ENCODE data around the gene VSIG10.

The VSIG10 gene

DNA sequence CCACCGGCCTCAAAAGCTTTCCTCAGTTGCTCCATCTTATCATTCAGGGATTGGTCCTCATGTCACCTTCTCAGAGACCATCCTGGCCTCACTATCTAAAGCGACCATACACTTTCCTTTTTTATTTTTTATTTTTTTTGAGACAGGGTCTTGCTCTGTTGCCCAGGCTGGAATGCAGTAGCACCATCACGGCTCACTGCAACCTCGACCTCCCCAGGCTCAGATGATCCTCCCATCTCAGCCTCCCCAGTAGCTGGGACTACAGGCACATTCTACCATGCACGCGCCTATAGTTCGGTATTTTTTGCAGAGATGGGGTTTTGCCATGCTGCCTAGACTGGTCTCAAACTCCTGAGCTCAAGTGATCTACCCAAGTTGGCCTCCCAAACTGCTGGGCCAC, 45.6 kb downstream of the VSIG10 start:
- DNase-seq: no peak
- Histone ChIP-seq H3K9me3 (ENCODE audit: control extremely low read depth in 1 of 5, control insufficient read depth in 4 of 5, insufficient read depth in 2 of 5, low read depth in 1 of 5, low read length in 4 of 5) (no peaks in the 10 kb centered on the region), H3K27me3 (replicated peaks in 2 of 5; ENCODE audit: control insufficient read depth in 4 of 5, insufficient read depth in 5 of 5, low read length in 4 of 5) (no peaks in the 10 kb centered on the region), H3K36me3 (ENCODE audit: control insufficient read depth in 4 of 4, insufficient read depth in 4 of 4, low read length in 3 of 4) (no peaks in the 10 kb centered on the region), H3K27ac (ENCODE audit: insufficient read depth in 1 of 2, low read depth in 1 of 2, low read length in 2 of 2, poor library complexity in 1 of 2, severe bottlenecking in 2 of 2) (no peak overlapping the region), H3K4me1 (ENCODE audit: control extremely low read depth in 1 of 4, control insufficient read depth in 4 of 4, insufficient read depth in 4 of 4, low read length in 3 of 4) (peaks cover 0 to 27% (median 19%) of the 10 kb centered on the region in 4 experiments), H3K4me3 (ENCODE audit: control insufficient read depth in 1 of 7, extremely low read depth in 1 of 7, insufficient read depth in 4 of 7, low read depth in 2 of 7, low read length in 6 of 7) (no peak overlapping the region)
- WGBS (ENCODE audit: insufficient coverage): 97% methylated on average over 7 of the region's 7 CpGs
- ChIA-PET CTCF (interaction anchor here (1.0 kb wide), 1 partner anchor 14 kb away, joined by 3 read pairs; no protein-coding TSS in a partner anchor), POLR2A (no interaction called here)

GRCh38 chr12:118055865-118056773, 47.7 kb downstream of the VSIG10 start:
- 97% methylated on average over 11 of the region's 13 CpGs for WGBS (ENCODE audit: insufficient coverage)
- H3K27ac ChIP-seq (ENCODE audit: insufficient read depth in 1 of 2, low read depth in 1 of 2, low read length in 2 of 2, poor library complexity in 1 of 2, severe bottlenecking in 2 of 2): no peak overlapping the region
- H3K4me3 ChIP-seq (ENCODE audit: control insufficient read depth in 1 of 7, extremely low read depth in 1 of 7, insufficient read depth in 4 of 7, low read depth in 2 of 7, low read length in 6 of 7): no peak overlapping the region
- no peaks in the 10 kb centered on the region for H3K9me3 ChIP-seq (ENCODE audit: control extremely low read depth in 1 of 5, control insufficient read depth in 4 of 5, insufficient read depth in 2 of 5, low read depth in 1 of 5, low read length in 4 of 5)
- no peak for DNase-seq
- peaks cover 0 to 16% (median 5%) of the 10 kb centered on the region in 4 experiments for H3K36me3 ChIP-seq (ENCODE audit: control insufficient read depth in 4 of 4, insufficient read depth in 4 of 4, low read length in 3 of 4)
- H3K27me3 ChIP-seq (replicated peaks in 2 of 5; ENCODE audit: control insufficient read depth in 4 of 5, insufficient read depth in 5 of 5, low read length in 4 of 5): no peaks in the 10 kb centered on the region
- CTCF ChIA-PET: interaction anchor here (1.0 to 3.1 kb wide), 4 partner anchors 9 to 37 kb away, joined by 3 to 24 read pairs (median 4); no protein-coding TSS in a partner anchor
- POLR2A ChIA-PET: interaction anchor here (0.6 kb wide), 1 partner anchor 1607 kb away, joined by 3 read pairs; no protein-coding TSS in a partner anchor
- H3K4me1 ChIP-seq (ENCODE audit: control extremely low read depth in 1 of 4, control insufficient read depth in 4 of 4, insufficient read depth in 4 of 4, low read length in 3 of 4): peaks cover 0 to 14% (median 11%) of the 10 kb centered on the region in 4 experiments

- Histone ChIP-seq H3K4me3 (ENCODE audit: control insufficient read depth in 1 of 7, extremely low read depth in 1 of 7, insufficient read depth in 4 of 7, low read depth in 2 of 7, low read length in 6 of 7) (no peak overlapping the region), H3K27me3 (replicated peaks in 2 of 5; ENCODE audit: control insufficient read depth in 4 of 5, insufficient read depth in 5 of 5, low read length in 4 of 5) (no peaks in the 10 kb centered on the region), H3K4me1 (ENCODE audit: control extremely low read depth in 1 of 4, control insufficient read depth in 4 of 4, insufficient read depth in 4 of 4, low read length in 3 of 4) (peaks cover 0 to 11% (median 7%) of the 10 kb centered on the region in 4 experiments), H3K36me3 (ENCODE audit: control insufficient read depth in 4 of 4, insufficient read depth in 4 of 4, low read length in 3 of 4) (peaks cover 0 to 16% (median 8%) of the 10 kb centered on the region in 4 experiments), H3K27ac (ENCODE audit: insufficient read depth in 1 of 2, low read depth in 1 of 2, low read length in 2 of 2, poor library complexity in 1 of 2, severe bottlenecking in 2 of 2) (no peak overlapping the region), H3K9me3 (ENCODE audit: control extremely low read depth in 1 of 5, control insufficient read depth in 4 of 5, insufficient read depth in 2 of 5, low read depth in 1 of 5, low read length in 4 of 5) (no peaks in the 10 kb centered on the region)
- 78% methylated on average over 1 of the region's 2 CpGs for WGBS (ENCODE audit: insufficient coverage)
- CTCF ChIA-PET: interaction anchor here (0.7 to 3.1 kb wide), 5 partner anchors 10 to 177 kb away, joined by 3 to 24 read pairs (median 3); no protein-coding TSS in a partner anchor
- POLR2A ChIA-PET: no interaction called here
- DNase-seq: peak; percentile 85 to 90 (median 89)
Observed at GRCh38 chr12:118055144-118055557, 48.7 kb downstream of the VSIG10 start.

DNA sequence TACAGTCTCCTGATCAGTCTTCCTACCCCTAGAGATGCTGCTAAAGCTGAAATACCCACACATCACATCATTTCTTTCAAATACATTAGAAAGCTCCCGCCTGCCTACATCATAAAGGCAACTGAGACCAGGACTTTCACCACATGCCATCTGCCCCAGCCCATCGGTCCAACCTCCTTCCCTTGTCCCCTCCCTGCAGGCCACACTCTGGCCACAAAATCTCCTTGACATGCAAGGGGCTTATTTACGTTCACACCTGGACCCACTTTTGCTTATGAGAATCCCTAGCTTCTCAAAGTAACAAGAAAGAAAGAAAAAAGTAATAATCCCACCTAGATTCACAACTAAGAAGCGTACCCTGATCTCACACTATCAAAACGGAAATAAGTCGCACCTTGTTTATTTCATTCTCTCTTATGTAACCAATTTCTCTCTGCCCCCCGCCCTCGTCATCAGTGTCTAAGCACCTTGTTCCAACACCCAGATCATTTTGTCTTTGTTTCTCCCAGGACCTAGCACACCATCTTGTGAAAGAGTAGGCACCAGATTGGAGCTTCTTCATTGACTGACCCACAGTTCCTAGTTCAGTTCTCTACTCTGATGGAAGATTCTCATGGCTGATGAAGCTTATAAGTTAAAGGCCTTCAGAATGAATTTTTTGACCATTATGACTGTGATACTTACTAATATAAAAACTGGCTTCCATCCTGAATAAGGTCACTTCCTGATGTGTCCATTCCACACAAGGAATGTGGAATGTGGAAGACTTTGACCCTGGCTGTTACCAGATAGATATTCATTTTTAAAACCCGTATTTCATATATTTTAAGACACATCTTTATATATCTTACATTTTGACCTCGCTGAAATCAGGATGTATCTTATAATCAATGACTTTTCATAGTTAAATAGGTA, 50.5 kb downstream of the VSIG10 start:
- H3K36me3 ChIP-seq (ENCODE audit: control insufficient read depth in 4 of 4, insufficient read depth in 4 of 4, low read length in 3 of 4): peaks cover 0 to 16% (median 10%) of the 10 kb centered on the region in 4 experiments
- H3K27ac ChIP-seq (ENCODE audit: insufficient read depth in 1 of 2, low read depth in 1 of 2, low read length in 2 of 2, poor library complexity in 1 of 2, severe bottlenecking in 2 of 2): no peak overlapping the region
- 100% methylated on average over 2 of the region's 10 CpGs for WGBS (ENCODE audit: insufficient coverage)
- CTCF ChIA-PET: interaction anchor here (1.2 to 1.6 kb wide), 2 partner anchors 13 to 854 kb away, joined by 3 read pairs; no protein-coding TSS in a partner anchor
- no peaks in the 10 kb centered on the region for H3K27me3 ChIP-seq (replicated peaks in 2 of 5; ENCODE audit: control insufficient read depth in 4 of 5, insufficient read depth in 5 of 5, low read length in 4 of 5)
- no peak for DNase-seq
- no peak overlapping the region for H3K4me3 ChIP-seq (ENCODE audit: control insufficient read depth in 1 of 7, extremely low read depth in 1 of 7, insufficient read depth in 4 of 7, low read depth in 2 of 7, low read length in 6 of 7)
- H3K4me1 ChIP-seq (ENCODE audit: control extremely low read depth in 1 of 4, control insufficient read depth in 4 of 4, insufficient read depth in 4 of 4, low read length in 3 of 4): peaks cover 0 to 2% (median 0%) of the 10 kb centered on the region in 4 experiments
- POLR2A ChIA-PET: no interaction called here
- H3K9me3 ChIP-seq (ENCODE audit: control extremely low read depth in 1 of 5, control insufficient read depth in 4 of 5, insufficient read depth in 2 of 5, low read depth in 1 of 5, low read length in 4 of 5): no peaks in the 10 kb centered on the region

DNA sequence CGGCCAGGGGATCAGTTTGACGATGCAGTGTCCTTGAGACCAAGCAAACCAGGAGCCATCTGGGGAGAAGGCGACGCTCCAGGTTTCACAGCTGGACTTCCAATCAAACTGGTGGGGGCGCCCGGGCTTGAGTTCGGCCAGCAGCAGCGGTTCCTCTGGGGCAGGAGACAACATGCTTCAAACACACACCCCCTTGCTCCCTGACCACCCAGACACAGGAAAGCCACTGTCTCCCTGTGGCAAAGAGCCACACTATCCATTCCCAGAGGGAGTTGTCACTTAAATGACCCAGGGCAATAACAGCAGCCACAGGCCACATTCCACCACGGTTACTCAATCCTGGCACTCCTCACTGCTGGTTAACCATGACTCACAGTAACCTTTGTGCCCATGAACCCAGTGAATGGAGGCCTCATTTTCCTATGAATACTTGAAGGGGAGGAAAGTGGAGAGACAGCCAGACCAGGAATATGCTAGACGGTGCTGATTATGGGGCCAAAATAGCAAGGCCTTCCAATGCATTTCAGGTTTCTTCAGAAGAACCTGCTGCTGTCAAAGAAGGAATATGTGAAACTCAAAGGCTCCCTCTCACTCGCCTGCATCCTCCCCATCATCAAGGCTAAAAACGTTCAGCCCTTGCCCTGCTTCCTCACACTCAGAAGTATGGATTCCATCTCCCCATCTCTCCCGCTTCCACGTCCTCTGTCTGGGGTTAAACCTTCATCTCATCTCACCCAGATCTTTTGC, 51.3 kb downstream of the VSIG10 start:
- CTCF ChIA-PET: interaction anchor here (1.2 kb wide), 1 partner anchor 14 kb away, joined by 3 read pairs; no protein-coding TSS in a partner anchor

More for the DNA sequence above, 51.3 kb downstream of the VSIG10 start:
- H3K4me1 ChIP-seq (ENCODE audit: control extremely low read depth in 1 of 4, control insufficient read depth in 4 of 4, insufficient read depth in 4 of 4, low read length in 3 of 4): peaks cover 0 to 2% (median 0%) of the 10 kb centered on the region in 4 experiments
- 95% methylated on average over 9 of the region's 14 CpGs for WGBS (ENCODE audit: insufficient coverage)
- POLR2A ChIA-PET: no interaction called here
- DNase-seq: no peak
- no peak overlapping the region for H3K27ac ChIP-seq (ENCODE audit: insufficient read depth in 1 of 2, low read depth in 1 of 2, low read length in 2 of 2, poor library complexity in 1 of 2, severe bottlenecking in 2 of 2)
- no peaks in the 10 kb centered on the region for H3K27me3 ChIP-seq (replicated peaks in 2 of 5; ENCODE audit: control insufficient read depth in 4 of 5, insufficient read depth in 5 of 5, low read length in 4 of 5)
- no peaks in the 10 kb centered on the region for H3K9me3 ChIP-seq (ENCODE audit: control extremely low read depth in 1 of 5, control insufficient read depth in 4 of 5, insufficient read depth in 2 of 5, low read depth in 1 of 5, low read length in 4 of 5)
- H3K36me3 ChIP-seq (ENCODE audit: control insufficient read depth in 4 of 4, insufficient read depth in 4 of 4, low read length in 3 of 4): peaks cover 0 to 16% (median 12%) of the 10 kb centered on the region in 4 experiments
- H3K4me3 ChIP-seq (ENCODE audit: control insufficient read depth in 1 of 7, extremely low read depth in 1 of 7, insufficient read depth in 4 of 7, low read depth in 2 of 7, low read length in 6 of 7): no peak overlapping the region

All from common myeloid progenitor, CD34-positive (primary cell).